Body of pancreas (tissue), 4 donors: ENCODE measurements around the gene EXO5. TPM values are rescaled to one million over a fixed set of nuclear protein-coding genes. Genes with fewer than 3 reads are reported as not detected.

Source experiments
- ATAC-seq: fragments of 150-250 bp; one replicate; pipeline ENCODE4 v1.9.1; 2016
- DNase-seq, 4 donors: peaks; one replicate each; pipeline ENCODE4 v3.0.0-alpha.2; 2019
- H3K27ac ChIP-seq, 4 donors: fragments of 200-600 bp; sonication (generic); 1 replicate in 3 of 4; 2 replicates in 1 of 4; pipeline versions ENCODE4 v1.5.1 to v1.6.1; 2016 to 2019; ENCODE audit warnings: mild to moderate bottlenecking in 1 of 4, mixed read lengths in 1 of 4, moderate library complexity in 1 of 4
- H3K27me3 ChIP-seq, 2 donors: fragments of 200-600 bp; sonication (generic); one replicate each; pipeline ENCODE4 v1.6.0; 2016; ENCODE audit warnings: mild to moderate bottlenecking in 1 of 2
- H3K36me3 ChIP-seq, 2 donors: fragments of 200-600 bp; sonication (generic); replicated peaks in 1 of 2; 2 replicates each; pipeline ENCODE4 v1.5.1; 2016; ENCODE audit warnings: low read depth in 2 of 2; ENCODE audit not compliant: insufficient read depth in 1 of 2
- H3K4me1 ChIP-seq: fragments of 200-600 bp; sonication (generic); one replicate; pipeline ENCODE4 v1.6.0; 2016
- H3K4me3 ChIP-seq, 2 donors: fragments of 200-600 bp; sonication (generic); 1 replicate in 1 of 2; 2 replicates in 1 of 2; pipeline ENCODE4 v1.5.1; 2016 to 2019
- H3K9me3 ChIP-seq, 3 donors: fragments of 200-600 bp; sonication (generic); 1 replicate in 2 of 3; 2 replicates in 1 of 3; pipeline ENCODE4 v1.5.1; 2016
- CTCF ChIP-seq, 7 experiments: fragments of 450-650 bp in 4 of 7; fragments of 200-600 bp in 3 of 7; sonication (generic) in 3 of 7; IDR thresholded peaks; one replicate each; pipeline ENCODE4 v1.5.1; 2016 to 2019; ENCODE audit warnings: antibody characterized with exemption in 7 of 7
- POLR2A ChIP-seq, 3 donors: fragments of 450-650 bp; IDR thresholded peaks; one replicate each; pipeline ENCODE4 v1.6.1; 2016; ENCODE audit warnings: antibody characterized with exemption in 3 of 3, mild to moderate bottlenecking in 2 of 3
- WGBS, 2 donors: methylation state at CpG; one replicate each; pipeline ENCODE4 v1.1.5; 2017; 5-methylcytosine and 5-hydroxymethylcytosine counted together
- intact Hi-C: fragments of 100-400 bp; cut with DNase I; formaldehyde crosslinking; loops from one replicate; pipeline ENCODE4 v1.15.1; 2023
- total RNA-seq, 2 donors: library from RNA; depleted of rRNA; stranded (reverse); fragments of >200 nt; gene quantifications; one replicate each; pipeline ENCODE4 v1.1.0, GENCODE V29; 2016

Gene EXO5
- 10 to 100 TPM in 1 of 2 donors, 1 to 10 TPM in 1; 5.2 to 12.9 TPM for total RNA-seq

- H3K4me1 ChIP-seq: peaks cover 7% of the 10 kb centered on the region
- peaks cover 0 to 7% (median 0%) of the 10 kb centered on the region in 3 donors for H3K9me3 ChIP-seq
- no peaks in the 10 kb centered on the region for H3K27me3 ChIP-seq
- DNase-seq (peak; percentile 73 to 85 (median 76)), ATAC-seq (peak; percentile 92)
- H3K4me3 ChIP-seq: peak within 1 kb of the TSS; percentile 16 to 77
- H3K27ac ChIP-seq: peak within 1 kb of the TSS; percentile 3 to 77 (median 60)
- intact Hi-C loops: no loop called here
- WGBS, 2 donors: 0 to 2% methylated on average over 17 to 76 of the region's 76 CpGs
- TF ChIP-seq POLR2A (IDR thresholded peaks at IDR 0.05) (peak; percentile 17 to 67 (median 61)), CTCF (IDR thresholded peaks at IDR 0.05) (peak in 1 of 7 experiments; percentile 8)
- no peaks in the 10 kb centered on the region for H3K36me3 ChIP-seq
These were observed at the start of gene EXO5 for GRCh38 chr1:40508375-40509341. TSS of gene EXO5 (plus strand) at chr1:40508767. CDS start at chr1:40514545, 5,778 bp downstream.

GRCh38 chr1:40462956-40463590 is 45.5 kb upstream of the EXO5 start:
- 88 to 97% methylated on average over 3 of the region's 3 CpGs for WGBS, 2 donors
- no peak overlapping the region for H3K4me3 ChIP-seq
- no peak for TF ChIP-seq POLR2A (IDR thresholded peaks at IDR 0.05)
- no peak for TF ChIP-seq CTCF (IDR thresholded peaks at IDR 0.05)
- DNase-seq (no peak), ATAC-seq (no peak)
- peaks cover 0 to 64% (median 5%) of the 10 kb centered on the region in 3 donors for H3K9me3 ChIP-seq
- no peak overlapping the region for H3K27ac ChIP-seq
- H3K36me3 ChIP-seq: no peaks in the 10 kb centered on the region
- intact Hi-C loops: no loop called here
- H3K27me3 ChIP-seq: no peaks in the 10 kb centered on the region
- H3K4me1 ChIP-seq: no peaks in the 10 kb centered on the region

GRCh38 chr1:40469327-40469726 is 39.2 kb upstream of the EXO5 start:
- no peak for TF ChIP-seq POLR2A (IDR thresholded peaks at IDR 0.05)
- TF ChIP-seq CTCF (IDR thresholded peaks at IDR 0.05): no peak
- intact Hi-C loops: no loop called here
- Histone ChIP-seq H3K4me1 (no peaks in the 10 kb centered on the region), H3K27ac (no peak overlapping the region), H3K9me3 (peaks cover 0 to 25% (median 0%) of the 10 kb centered on the region in 3 donors), H3K4me3 (no peak overlapping the region), H3K36me3 (no peaks in the 10 kb centered on the region), H3K27me3 (no peaks in the 10 kb centered on the region)
- WGBS, 2 donors: 86 to 94% methylated on average over 2 of the region's 2 CpGs
- no peak for ATAC-seq
- no peak for DNase-seq

- ATAC-seq (no peak), DNase-seq (no peak)
- H3K27me3 ChIP-seq: no peaks in the 10 kb centered on the region
- H3K4me1 ChIP-seq: peaks cover 8% of the 10 kb centered on the region
- H3K9me3 ChIP-seq: no peaks in the 10 kb centered on the region
- TF ChIP-seq POLR2A (IDR thresholded peaks at IDR 0.05) (no peak), CTCF (IDR thresholded peaks at IDR 0.05) (no peak)
- 74 to 96% methylated on average over 2 of the region's 2 CpGs for WGBS, 2 donors
- no peak overlapping the region for H3K27ac ChIP-seq
- H3K36me3 ChIP-seq: no peaks in the 10 kb centered on the region
- no peak overlapping the region for H3K4me3 ChIP-seq
- intact Hi-C loops: no loop called here
These were observed 33.3 kb upstream of the EXO5 start for GRCh38 chr1:40475268-40475667.
